GM12873 (cell line): Measurements from ENCODE around the gene SLC33A1.
A peak's percentile ranks its signal among the peaks of the same experiment; 100 is the strongest.

Experiments
- CTCF ChIP-seq: IDR thresholded peaks from 2 replicates; pipeline ENCODE4 v1.5.1; 2012; ENCODE audit warnings: low read depth, mild to moderate bottlenecking, moderate library complexity, low read length, control low read depth; ENCODE audit not compliant: insufficient read depth; ENCODE audit errors: missing control alignments

SLC33A1 gene

GRCh38 chr3:155853214-155854140 lies 750 bp downstream of the SLC33A1 start:
- TF ChIP-seq CTCF: peak; percentile 15

DNA sequence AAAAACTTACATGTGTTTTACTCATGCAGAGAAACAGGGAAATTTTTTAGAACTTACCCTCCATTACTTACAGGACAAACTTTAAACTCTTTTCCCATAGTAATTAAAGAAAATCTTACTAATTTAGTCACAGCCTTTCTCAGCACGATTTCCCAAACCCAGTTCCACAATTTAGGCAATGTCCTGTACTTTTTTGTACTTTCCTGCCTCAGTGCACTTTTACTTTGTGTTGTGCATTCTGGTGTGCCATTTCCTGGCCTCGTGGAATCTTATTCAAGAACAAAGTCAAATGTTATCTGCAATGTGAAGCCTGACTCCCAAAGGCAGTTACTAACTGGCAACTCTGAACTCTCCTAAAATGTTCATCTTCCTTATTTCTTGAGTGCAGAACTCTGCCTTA lies 1.9 kb downstream of the SLC33A1 start:
- no peak for TF ChIP-seq CTCF

DNA sequence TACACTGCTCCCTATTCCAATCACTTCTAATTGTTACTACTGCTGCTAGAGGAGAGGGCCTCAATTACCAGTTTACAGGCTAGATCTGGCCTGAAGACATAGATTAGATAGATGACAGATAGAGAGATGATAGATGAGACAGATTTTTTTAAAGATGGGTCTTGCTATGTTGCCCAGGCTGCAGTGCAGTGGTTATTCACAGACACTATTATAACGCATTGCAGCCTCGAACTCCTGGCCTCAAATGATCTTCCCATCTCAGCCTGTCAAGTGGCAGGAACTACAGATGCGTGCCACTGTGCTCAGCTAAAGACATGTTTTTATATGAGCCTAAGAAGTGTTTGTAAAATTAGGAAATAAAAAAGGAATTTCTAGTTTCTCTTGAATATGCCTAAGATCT lies 6.2 kb downstream of the SLC33A1 start:
- TF ChIP-seq CTCF: no peak

GRCh38 chr3:155846119-155846518 lies 8.1 kb downstream of the SLC33A1 start:
- no peak for TF ChIP-seq CTCF

GRCh38 chr3:155843569-155843968 lies 10.7 kb downstream of the SLC33A1 start:
- no peak for TF ChIP-seq CTCF

GRCh38 chr3:155835341-155836071 lies 18.7 kb downstream of the SLC33A1 start:
- no peak for TF ChIP-seq CTCF

DNA sequence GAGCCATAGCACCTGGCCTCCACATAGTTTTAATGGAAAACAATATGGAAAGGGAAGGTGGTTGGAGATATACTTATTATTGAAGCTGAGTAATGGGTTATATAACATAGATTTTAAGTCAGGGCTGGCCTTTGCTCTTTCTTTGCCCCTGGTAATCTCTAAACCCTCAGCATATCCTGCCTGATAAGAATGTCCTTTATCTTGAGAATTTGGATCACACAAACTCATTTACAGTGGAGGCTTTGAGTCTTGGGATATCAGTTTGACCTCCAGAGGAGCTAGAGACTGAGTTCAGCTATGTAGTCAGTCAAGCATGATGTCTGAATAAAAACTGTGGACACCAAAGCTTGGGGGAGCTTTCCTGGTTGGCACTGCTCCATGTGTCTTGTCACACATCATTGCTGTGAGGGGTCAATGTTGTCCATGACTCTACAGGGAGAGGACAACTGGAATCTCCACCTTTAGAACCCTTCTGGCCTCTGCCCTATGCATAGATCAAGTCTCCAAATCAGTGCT lies 39.1 kb downstream of the SLC33A1 start:
- no peak for TF ChIP-seq CTCF
